OCI-LY7 (cell line): Measurements from ENCODE around the gene CMPK1.

Experiments
- CTCF ChIP-seq: fragments of 200-600 bp; sonication (generic); conservative IDR thresholded peaks from 2 replicates; pipeline ENCODE4 v1.5.1; 2014; ENCODE audit warnings: mild to moderate bottlenecking, antibody characterized with exemption, low read length, moderate library complexity, mixed read lengths
- EZH2phosphoT487 ChIP-seq: fragments of 200-600 bp; sonication (generic); IDR thresholded peaks from 2 replicates; pipeline ENCODE4 v1.6.1; 2018; ENCODE audit warnings: low read depth, borderline replicate concordance, mild to moderate bottlenecking, mixed run types, antibody characterized with exemption, low read length, moderate library complexity, mixed read lengths

GRCh38 chr1:47313915-47314664, 19.5 kb upstream of the CMPK1 start, which contains the start of gene STIL:
- TF ChIP-seq CTCF (no peak), EZH2phosphoT487 (no peak)
